HCT116 (cell line): ENCODE results near the gene FPR1.

Experiments used
- CEBPB ChIP-seq: IDR thresholded peaks from 2 replicates; pipeline ENCODE4 v1.6.1; 2012; ENCODE audit warnings: low read depth
- EZH2phosphoT487 ChIP-seq: fragments of 200-600 bp; IDR thresholded peaks from 2 replicates; pipeline ENCODE4 v1.6.1; 2018; ENCODE audit warnings: antibody characterized with exemption, borderline replicate concordance
- JUND ChIP-seq: IDR thresholded peaks from 2 replicates; pipeline ENCODE4 v1.6.1; 2012
- POLR2AphosphoS5 ChIP-seq: IDR thresholded peaks from 2 replicates; pipeline ENCODE4 v1.6.1; 2011; ENCODE audit warnings: mild to moderate bottlenecking, low read depth, low read length, moderate library complexity
- RAD21 ChIP-seq: IDR thresholded peaks from 2 replicates; pipeline ENCODE4 v1.6.1; 2012; ENCODE audit warnings: low read depth, mild to moderate bottlenecking
- TF ChIP-seq, protein P1 (sequence below), 3 experiments: fragments of 200-600 bp in 1 of 3; sonication (generic) in 1 of 3; IDR thresholded peaks in 2 of 3; conservative IDR thresholded peaks in 1 of 3; 2 replicates each; pipeline ENCODE4 v1.5.1; 2012 to 2017; ENCODE audit warnings: low read depth in 2 of 3, low read length in 2 of 3, antibody characterized with exemption in 1 of 3, borderline replicate concordance in 1 of 3, control low read depth in 1 of 3, mild to moderate bottlenecking in 1 of 3, mixed read lengths in 1 of 3, mixed run types in 1 of 3, moderate library complexity in 1 of 3; ENCODE audit not compliant: insufficient read depth in 1 of 3
- TF ChIP-seq, protein P2 (sequence below): IDR thresholded peaks from 2 replicates; pipeline ENCODE4 v1.6.1; 2012
- TF ChIP-seq, protein P3 (sequence below): IDR thresholded peaks from 2 replicates; pipeline ENCODE4 v1.6.1; 2011; ENCODE audit warnings: mild to moderate bottlenecking, low read length, moderate library complexity; ENCODE audit not compliant: insufficient replicate concordance; ENCODE audit errors: extremely low read depth
- TF ChIP-seq, protein P4 (sequence below): IDR thresholded peaks from 2 replicates; pipeline ENCODE4 v1.6.1; 2012; ENCODE audit warnings: low read depth

DNA sequence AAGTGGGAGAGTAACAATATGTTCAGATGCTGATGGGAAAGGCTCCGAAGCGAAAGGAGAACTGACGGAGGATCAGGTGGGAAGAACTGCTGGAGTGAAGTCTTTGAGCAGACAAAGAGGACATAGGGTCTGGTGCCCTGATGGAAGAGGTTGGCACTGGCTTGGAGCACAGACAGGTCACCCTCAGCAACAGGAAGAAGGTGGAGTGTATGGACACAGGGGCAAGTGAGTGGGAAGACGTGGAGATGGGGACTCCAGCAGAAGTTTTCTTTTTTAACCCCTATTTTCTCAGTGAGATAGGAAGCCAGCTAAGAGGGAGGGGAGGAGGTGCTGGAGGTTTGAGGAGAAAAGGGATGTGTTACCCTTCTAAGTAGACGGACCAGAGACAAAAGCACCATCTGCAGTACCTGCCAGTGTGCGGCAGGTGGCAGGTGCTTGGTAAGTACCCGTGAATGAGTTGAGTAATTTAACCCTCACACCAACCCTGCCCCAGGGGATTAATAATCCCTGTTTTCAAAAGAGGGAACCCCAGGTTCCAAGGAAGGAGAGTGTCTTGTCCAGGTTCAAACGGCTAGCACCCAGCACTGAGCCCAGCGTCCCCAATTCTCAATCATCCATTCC lies 39.1 kb downstream of the FPR1 start:
- TF ChIP-seq, protein P1, sequence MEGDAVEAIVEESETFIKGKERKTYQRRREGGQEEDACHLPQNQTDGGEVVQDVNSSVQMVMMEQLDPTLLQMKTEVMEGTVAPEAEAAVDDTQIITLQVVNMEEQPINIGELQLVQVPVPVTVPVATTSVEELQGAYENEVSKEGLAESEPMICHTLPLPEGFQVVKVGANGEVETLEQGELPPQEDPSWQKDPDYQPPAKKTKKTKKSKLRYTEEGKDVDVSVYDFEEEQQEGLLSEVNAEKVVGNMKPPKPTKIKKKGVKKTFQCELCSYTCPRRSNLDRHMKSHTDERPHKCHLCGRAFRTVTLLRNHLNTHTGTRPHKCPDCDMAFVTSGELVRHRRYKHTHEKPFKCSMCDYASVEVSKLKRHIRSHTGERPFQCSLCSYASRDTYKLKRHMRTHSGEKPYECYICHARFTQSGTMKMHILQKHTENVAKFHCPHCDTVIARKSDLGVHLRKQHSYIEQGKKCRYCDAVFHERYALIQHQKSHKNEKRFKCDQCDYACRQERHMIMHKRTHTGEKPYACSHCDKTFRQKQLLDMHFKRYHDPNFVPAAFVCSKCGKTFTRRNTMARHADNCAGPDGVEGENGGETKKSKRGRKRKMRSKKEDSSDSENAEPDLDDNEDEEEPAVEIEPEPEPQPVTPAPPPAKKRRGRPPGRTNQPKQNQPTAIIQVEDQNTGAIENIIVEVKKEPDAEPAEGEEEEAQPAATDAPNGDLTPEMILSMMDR (IDR thresholded peaks at IDR 0.05 in 2 of 3, conservative IDR thresholded peaks at IDR 0.05 in 1 of 3; ENCODE audit: borderline replicate concordance in 1 of 3, insufficient read depth in 1 of 3, low read depth in 2 of 3, low read length in 2 of 3), result peak; percentile 57 to 73 (median 69); a peak in 5 of 6 replicates
- TF ChIP-seq JUND (no peak), POLR2AphosphoS5 (no peak), CEBPB (no peak), RAD21 (peak; percentile 60), EZH2phosphoT487 (no peak)
- TF ChIP-seq, protein P2, sequence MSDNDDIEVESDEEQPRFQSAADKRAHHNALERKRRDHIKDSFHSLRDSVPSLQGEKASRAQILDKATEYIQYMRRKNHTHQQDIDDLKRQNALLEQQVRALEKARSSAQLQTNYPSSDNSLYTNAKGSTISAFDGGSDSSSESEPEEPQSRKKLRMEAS, result no peak
- TF ChIP-seq, protein P3, sequence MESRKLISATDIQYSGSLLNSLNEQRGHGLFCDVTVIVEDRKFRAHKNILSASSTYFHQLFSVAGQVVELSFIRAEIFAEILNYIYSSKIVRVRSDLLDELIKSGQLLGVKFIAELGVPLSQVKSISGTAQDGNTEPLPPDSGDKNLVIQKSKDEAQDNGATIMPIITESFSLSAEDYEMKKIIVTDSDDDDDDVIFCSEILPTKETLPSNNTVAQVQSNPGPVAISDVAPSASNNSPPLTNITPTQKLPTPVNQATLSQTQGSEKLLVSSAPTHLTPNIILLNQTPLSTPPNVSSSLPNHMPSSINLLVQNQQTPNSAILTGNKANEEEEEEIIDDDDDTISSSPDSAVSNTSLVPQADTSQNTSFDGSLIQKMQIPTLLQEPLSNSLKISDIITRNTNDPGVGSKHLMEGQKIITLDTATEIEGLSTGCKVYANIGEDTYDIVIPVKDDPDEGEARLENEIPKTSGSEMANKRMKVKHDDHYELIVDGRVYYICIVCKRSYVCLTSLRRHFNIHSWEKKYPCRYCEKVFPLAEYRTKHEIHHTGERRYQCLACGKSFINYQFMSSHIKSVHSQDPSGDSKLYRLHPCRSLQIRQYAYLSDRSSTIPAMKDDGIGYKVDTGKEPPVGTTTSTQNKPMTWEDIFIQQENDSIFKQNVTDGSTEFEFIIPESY, result no peak
- TF ChIP-seq, protein P4, sequence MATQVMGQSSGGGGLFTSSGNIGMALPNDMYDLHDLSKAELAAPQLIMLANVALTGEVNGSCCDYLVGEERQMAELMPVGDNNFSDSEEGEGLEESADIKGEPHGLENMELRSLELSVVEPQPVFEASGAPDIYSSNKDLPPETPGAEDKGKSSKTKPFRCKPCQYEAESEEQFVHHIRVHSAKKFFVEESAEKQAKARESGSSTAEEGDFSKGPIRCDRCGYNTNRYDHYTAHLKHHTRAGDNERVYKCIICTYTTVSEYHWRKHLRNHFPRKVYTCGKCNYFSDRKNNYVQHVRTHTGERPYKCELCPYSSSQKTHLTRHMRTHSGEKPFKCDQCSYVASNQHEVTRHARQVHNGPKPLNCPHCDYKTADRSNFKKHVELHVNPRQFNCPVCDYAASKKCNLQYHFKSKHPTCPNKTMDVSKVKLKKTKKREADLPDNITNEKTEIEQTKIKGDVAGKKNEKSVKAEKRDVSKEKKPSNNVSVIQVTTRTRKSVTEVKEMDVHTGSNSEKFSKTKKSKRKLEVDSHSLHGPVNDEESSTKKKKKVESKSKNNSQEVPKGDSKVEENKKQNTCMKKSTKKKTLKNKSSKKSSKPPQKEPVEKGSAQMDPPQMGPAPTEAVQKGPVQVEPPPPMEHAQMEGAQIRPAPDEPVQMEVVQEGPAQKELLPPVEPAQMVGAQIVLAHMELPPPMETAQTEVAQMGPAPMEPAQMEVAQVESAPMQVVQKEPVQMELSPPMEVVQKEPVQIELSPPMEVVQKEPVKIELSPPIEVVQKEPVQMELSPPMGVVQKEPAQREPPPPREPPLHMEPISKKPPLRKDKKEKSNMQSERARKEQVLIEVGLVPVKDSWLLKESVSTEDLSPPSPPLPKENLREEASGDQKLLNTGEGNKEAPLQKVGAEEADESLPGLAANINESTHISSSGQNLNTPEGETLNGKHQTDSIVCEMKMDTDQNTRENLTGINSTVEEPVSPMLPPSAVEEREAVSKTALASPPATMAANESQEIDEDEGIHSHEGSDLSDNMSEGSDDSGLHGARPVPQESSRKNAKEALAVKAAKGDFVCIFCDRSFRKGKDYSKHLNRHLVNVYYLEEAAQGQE, result no peak
